SK-N-SH (cell line): Measurements from ENCODE around the gene ORM1.

Source experiments
- EP300 ChIP-seq, 2 experiments: IDR thresholded peaks; 2 replicates each; pipeline versions ENCODE4 v1.4.0 to v1.6.1; 2012; ENCODE audit warnings: borderline replicate concordance in 1 of 2, low read depth in 1 of 2, low read length in 1 of 2
- EZH2phosphoT487 ChIP-seq: fragments of 200-600 bp; sonication (generic); IDR thresholded peaks from 2 replicates; pipeline ENCODE4 v1.6.1; 2017; ENCODE audit warnings: low read depth, mixed run types, mild to moderate bottlenecking, antibody characterized with exemption, moderate library complexity, borderline replicate concordance
- POLR2AphosphoS5 ChIP-seq: IDR thresholded peaks from 2 replicates; pipeline ENCODE4 v1.6.1; 2012; ENCODE audit warnings: low read depth, low read length
- ZBTB33 ChIP-seq: IDR thresholded peaks from 2 replicates; pipeline ENCODE4 v1.4.0; 2012; ENCODE audit warnings: low read depth, borderline replicate concordance
- TF ChIP-seq, protein P1 (sequence below): fragments of 200-600 bp; sonication (generic); IDR thresholded peaks from 2 replicates; pipeline ENCODE4 v1.6.1; 2017; ENCODE audit warnings: antibody characterized with exemption, mild to moderate bottlenecking, moderate library complexity

GRCh38 chr9:114357911-114358328, 35.0 kb downstream of the ORM1 start:
- TF ChIP-seq EP300 (IDR thresholded peaks at IDR 0.05; ENCODE audit: borderline replicate concordance in 1 of 2, low read depth in 1 of 2, low read length in 1 of 2) (no peak), POLR2AphosphoS5 (no peak), ZBTB33 (no peak), EZH2phosphoT487 (no peak)
- TF ChIP-seq, protein P1, sequence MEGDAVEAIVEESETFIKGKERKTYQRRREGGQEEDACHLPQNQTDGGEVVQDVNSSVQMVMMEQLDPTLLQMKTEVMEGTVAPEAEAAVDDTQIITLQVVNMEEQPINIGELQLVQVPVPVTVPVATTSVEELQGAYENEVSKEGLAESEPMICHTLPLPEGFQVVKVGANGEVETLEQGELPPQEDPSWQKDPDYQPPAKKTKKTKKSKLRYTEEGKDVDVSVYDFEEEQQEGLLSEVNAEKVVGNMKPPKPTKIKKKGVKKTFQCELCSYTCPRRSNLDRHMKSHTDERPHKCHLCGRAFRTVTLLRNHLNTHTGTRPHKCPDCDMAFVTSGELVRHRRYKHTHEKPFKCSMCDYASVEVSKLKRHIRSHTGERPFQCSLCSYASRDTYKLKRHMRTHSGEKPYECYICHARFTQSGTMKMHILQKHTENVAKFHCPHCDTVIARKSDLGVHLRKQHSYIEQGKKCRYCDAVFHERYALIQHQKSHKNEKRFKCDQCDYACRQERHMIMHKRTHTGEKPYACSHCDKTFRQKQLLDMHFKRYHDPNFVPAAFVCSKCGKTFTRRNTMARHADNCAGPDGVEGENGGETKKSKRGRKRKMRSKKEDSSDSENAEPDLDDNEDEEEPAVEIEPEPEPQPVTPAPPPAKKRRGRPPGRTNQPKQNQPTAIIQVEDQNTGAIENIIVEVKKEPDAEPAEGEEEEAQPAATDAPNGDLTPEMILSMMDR = no peak
